K562 (cell line): ENCODE measurements around the gene SPATA25. TPM values are rescaled to one million over a fixed set of nuclear protein-coding genes. Genes with fewer than 3 reads are reported as not detected.

Experiments
- ARID2 ChIP-seq: fragments of 450-650 bp; IDR thresholded peaks from 2 replicates; pipeline ENCODE4 v1.6.1; 2017; ENCODE audit warnings: antibody characterized with exemption, mild to moderate bottlenecking
- DPF2 ChIP-seq: fragments of 450-650 bp; IDR thresholded peaks from 2 replicates; pipeline ENCODE4 v1.6.1; 2016
- ELF4 ChIP-seq: fragments of 450-650 bp; formaldehyde crosslinking; IDR thresholded peaks from 2 replicates; pipeline ENCODE4 v1.4.0; 2022; ENCODE audit warnings: missing genetic modification characterization
- FOXK1 ChIP-seq: sonication (generic); formaldehyde crosslinking; IDR thresholded peaks from 2 replicates; pipeline ENCODE4 v1.8.0; 2022; ENCODE audit warnings: missing genetic modification reagents, mild to moderate bottlenecking, borderline replicate concordance
- GABPB1 ChIP-seq: sonication (generic); formaldehyde crosslinking; IDR thresholded peaks from 2 replicates; pipeline ENCODE4 v1.8.0; 2022; ENCODE audit warnings: mild to moderate bottlenecking, missing genetic modification reagents
- KLF13 ChIP-seq: fragments of 450-650 bp; IDR thresholded peaks from 2 replicates; pipeline ENCODE4 v1.6.1; 2016; ENCODE audit warnings: missing genetic modification characterization, low read depth, mild to moderate bottlenecking, missing compliant biosample characterization, moderate library complexity, borderline replicate concordance
- POLR2G ChIP-seq: fragments of 200-400 bp; formaldehyde crosslinking; IDR thresholded peaks from 2 replicates; pipeline ENCODE4 v1.6.1; 2017; ENCODE audit warnings: low read depth, mild to moderate bottlenecking, antibody characterized with exemption, low read length, moderate library complexity
- RBBP5 ChIP-seq: fragments of 200-600 bp; sonication (generic); IDR thresholded peaks from 2 replicates; pipeline ENCODE4 v1.6.1; 2012; ENCODE audit warnings: borderline replicate concordance, mild to moderate bottlenecking, low read length, control low read depth, inconsistent platforms; ENCODE audit not compliant: insufficient read depth, poor library complexity, severe bottlenecking
- SAFB ChIP-seq: fragments of 200-400 bp; formaldehyde crosslinking; IDR thresholded peaks from 2 replicates; pipeline ENCODE4 v1.6.1; 2017; ENCODE audit warnings: low read depth, low read length, borderline replicate concordance
- SAP30 ChIP-seq: fragments of 200-600 bp; sonication (generic); IDR thresholded peaks from 2 replicates; pipeline ENCODE4 v1.6.1; 2012; ENCODE audit warnings: borderline replicate concordance, low read depth, mild to moderate bottlenecking, moderate library complexity, low read length, control low read depth, inconsistent platforms; ENCODE audit not compliant: insufficient read depth, poor library complexity, severe bottlenecking
- SMAD1 ChIP-seq: fragments of 150-350 bp; IDR thresholded peaks from 2 replicates; pipeline ENCODE4 v1.6.1; 2014; ENCODE audit warnings: low read length, low read depth; ENCODE audit not compliant: partially characterized antibody
- SMAD2 ChIP-seq: fragments of 150-350 bp; IDR thresholded peaks from 2 replicates; pipeline ENCODE4 v1.6.1; 2014; ENCODE audit warnings: low read depth, mild to moderate bottlenecking, low read length
- SMARCB1 ChIP-seq: IDR thresholded peaks from 2 replicates; pipeline ENCODE4 v1.6.1; 2011; ENCODE audit warnings: improper control_type of control experiment, low read depth; ENCODE audit not compliant: insufficient read length
- SP2 ChIP-seq: IDR thresholded peaks from 2 replicates; pipeline ENCODE4 v1.6.1; 2011; ENCODE audit warnings: mild to moderate bottlenecking, low read depth, low read length, moderate library complexity; ENCODE audit not compliant: poor library complexity, severe bottlenecking; ENCODE audit errors: extremely low read depth
- TAF15 ChIP-seq: fragments of 200-400 bp; formaldehyde crosslinking; IDR thresholded peaks from 2 replicates; pipeline ENCODE4 v1.6.1; 2017; ENCODE audit warnings: mild to moderate bottlenecking, low read depth, low read length, moderate library complexity
- ZNF583 ChIP-seq: fragments of 250-450 bp; sonication (Bioruptor Pico); IDR thresholded peaks from 2 replicates; pipeline ENCODE4 v1.4.0; 2020
- polyA plus RNA-seq, 8 experiments: library from polyadenylated mRNA; depleted of rRNA in 4 of 8; stranded (reverse) in 5 of 8; unstranded in 3 of 8; fragments of >200 nt; fragmentation: Nextera tagmentation in 2 of 8; fragmentation: Illumina TruSeq in 1 of 8; extraction: Ambion mirVana in 2 of 8; extraction: Trizol in 1 of 8; gene quantifications; 2 replicates each; pipeline versions ENCODE4 v1.2.1 to v1.2.3, GENCODE V29; 2011 to 2014; ENCODE audit warnings: inconsistent platforms in 1 of 8, missing spikeins in 1 of 8
- total RNA-seq, 7 experiments: library from RNA; depleted of rRNA in 6 of 7; stranded (reverse); fragments of >200 nt in 6 of 7; fragmentation: Illumina TruSeq in 2 of 7; extraction: Trizol in 2 of 7; gene quantifications; 2 replicates each; pipeline versions ENCODE4 v1.2.1 to v1.2.3, GENCODE V29; 2011 to 2021; ENCODE audit warnings: low replicate concordance in 1 of 7
- TF ChIP-seq, protein P1 (sequence below): sonication (generic); formaldehyde crosslinking; IDR thresholded peaks from 2 replicates; pipeline ENCODE4 v1.8.0; 2022; ENCODE audit warnings: missing genetic modification reagents, mild to moderate bottlenecking, borderline replicate concordance
- TF ChIP-seq, protein P2 (sequence below): fragments of 450-650 bp; IDR thresholded peaks from 2 replicates; pipeline ENCODE4 v1.6.1; 2017; ENCODE audit warnings: antibody characterized with exemption, mild to moderate bottlenecking
- TF ChIP-seq, protein P3 (sequence below), 2 experiments: fragments of 450-650 bp in 1 of 2; sonication (generic) in 1 of 2; formaldehyde crosslinking in 1 of 2; IDR thresholded peaks in 1 of 2; conservative IDR thresholded peaks in 1 of 2; 2 replicates each; pipeline versions ENCODE4 v1.6.1 to v1.8.1; 2016 to 2023; ENCODE audit warnings: mild to moderate bottlenecking in 2 of 2, moderate library complexity in 2 of 2, inconsistent platforms in 1 of 2, missing genetic modification reagents in 1 of 2

SPATA25 gene
- total and polyA plus RNA-seq, 9 of the 15 experiments (the other 6 are each of a cell fraction or from before 2014, with no cell fraction given) = 0.21 to 0.95 (median 0.53) TPM; not detected in 3

DNA sequence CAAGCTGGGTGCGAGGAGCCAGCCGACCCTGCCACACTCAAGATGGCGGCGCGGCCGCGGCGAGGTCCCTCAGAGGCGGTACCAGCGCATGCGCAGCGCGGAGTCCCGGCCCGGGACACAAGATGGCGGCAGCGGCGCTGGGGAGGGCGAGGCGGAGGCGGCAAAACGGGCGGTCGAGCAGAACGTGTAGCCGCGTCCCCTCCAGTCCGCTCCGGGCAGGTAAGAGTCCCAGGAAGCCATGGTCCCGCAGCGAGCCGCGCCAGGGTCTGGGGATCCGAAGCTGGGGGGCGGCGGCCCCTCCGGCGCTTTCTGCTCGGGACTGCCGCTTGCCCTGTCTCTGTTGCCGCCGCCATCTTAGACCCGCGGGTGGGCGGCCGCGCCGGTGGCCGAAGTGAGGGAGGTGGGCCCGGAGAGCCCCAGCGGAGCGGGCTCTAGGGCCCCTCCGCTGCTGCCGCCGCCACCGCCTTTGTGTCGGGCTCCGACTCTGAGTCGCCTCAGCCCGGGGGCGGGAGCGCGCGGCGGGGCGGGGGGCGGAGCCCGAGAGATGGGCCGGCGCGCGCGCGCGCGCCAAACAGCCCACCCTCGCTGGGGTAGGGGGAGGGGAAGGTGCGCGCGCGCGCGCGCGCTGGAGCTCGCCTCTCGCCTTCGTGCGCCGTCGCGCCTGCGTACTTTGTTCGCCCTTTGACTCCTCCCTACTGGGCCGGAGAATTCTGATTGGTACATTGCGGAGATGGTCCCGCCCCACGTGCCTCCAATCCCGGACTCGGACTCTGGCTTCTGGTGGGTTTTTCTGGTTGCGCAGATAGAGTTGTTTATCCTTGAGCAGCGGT is 47.4 kb upstream of the SPATA25 start, which contains the start of gene PCIF1 (continued):
- TF ChIP-seq, protein P1, sequence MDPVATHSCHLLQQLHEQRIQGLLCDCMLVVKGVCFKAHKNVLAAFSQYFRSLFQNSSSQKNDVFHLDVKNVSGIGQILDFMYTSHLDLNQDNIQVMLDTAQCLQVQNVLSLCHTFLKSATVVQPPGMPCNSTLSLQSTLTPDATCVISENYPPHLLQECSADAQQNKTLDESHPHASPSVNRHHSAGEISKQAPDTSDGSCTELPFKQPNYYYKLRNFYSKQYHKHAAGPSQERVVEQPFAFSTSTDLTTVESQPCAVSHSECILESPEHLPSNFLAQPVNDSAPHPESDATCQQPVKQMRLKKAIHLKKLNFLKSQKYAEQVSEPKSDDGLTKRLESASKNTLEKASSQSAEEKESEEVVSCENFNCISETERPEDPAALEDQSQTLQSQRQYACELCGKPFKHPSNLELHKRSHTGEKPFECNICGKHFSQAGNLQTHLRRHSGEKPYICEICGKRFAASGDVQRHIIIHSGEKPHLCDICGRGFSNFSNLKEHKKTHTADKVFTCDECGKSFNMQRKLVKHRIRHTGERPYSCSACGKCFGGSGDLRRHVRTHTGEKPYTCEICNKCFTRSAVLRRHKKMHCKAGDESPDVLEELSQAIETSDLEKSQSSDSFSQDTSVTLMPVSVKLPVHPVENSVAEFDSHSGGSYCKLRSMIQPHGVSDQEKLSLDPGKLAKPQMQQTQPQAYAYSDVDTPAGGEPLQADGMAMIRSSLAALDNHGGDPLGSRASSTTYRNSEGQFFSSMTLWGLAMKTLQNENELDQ (CRISPR knock-in tag) = no peak
- TF ChIP-seq RBBP5 = peak; percentile 93
- no peak for TF ChIP-seq SMARCB1
- TF ChIP-seq TAF15 = no peak
- no peak for TF ChIP-seq ZNF583 (CRISPR knock-in tag)
- peak; percentile 68; the same call in 1 of the 2 replicates for TF ChIP-seq KLF13
- TF ChIP-seq SAP30 = no peak
- TF ChIP-seq, protein P2, sequence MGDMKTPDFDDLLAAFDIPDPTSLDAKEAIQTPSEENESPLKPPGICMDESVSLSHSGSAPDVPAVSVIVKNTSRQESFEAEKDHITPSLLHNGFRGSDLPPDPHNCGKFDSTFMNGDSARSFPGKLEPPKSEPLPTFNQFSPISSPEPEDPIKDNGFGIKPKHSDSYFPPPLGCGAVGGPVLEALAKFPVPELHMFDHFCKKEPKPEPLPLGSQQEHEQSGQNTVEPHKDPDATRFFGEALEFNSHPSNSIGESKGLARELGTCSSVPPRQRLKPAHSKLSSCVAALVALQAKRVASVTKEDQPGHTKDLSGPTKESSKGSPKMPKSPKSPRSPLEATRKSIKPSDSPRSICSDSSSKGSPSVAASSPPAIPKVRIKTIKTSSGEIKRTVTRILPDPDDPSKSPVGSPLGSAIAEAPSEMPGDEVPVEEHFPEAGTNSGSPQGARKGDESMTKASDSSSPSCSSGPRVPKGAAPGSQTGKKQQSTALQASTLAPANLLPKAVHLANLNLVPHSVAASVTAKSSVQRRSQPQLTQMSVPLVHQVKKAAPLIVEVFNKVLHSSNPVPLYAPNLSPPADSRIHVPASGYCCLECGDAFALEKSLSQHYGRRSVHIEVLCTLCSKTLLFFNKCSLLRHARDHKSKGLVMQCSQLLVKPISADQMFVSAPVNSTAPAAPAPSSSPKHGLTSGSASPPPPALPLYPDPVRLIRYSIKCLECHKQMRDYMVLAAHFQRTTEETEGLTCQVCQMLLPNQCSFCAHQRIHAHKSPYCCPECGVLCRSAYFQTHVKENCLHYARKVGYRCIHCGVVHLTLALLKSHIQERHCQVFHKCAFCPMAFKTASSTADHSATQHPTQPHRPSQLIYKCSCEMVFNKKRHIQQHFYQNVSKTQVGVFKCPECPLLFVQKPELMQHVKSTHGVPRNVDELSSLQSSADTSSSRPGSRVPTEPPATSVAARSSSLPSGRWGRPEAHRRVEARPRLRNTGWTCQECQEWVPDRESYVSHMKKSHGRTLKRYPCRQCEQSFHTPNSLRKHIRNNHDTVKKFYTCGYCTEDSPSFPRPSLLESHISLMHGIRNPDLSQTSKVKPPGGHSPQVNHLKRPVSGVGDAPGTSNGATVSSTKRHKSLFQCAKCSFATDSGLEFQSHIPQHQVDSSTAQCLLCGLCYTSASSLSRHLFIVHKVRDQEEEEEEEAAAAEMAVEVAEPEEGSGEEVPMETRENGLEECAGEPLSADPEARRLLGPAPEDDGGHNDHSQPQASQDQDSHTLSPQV = no peak; the same call in 1 of the 2 replicates
- no peak for TF ChIP-seq SMAD2
- peak; percentile 77 for TF ChIP-seq SMAD1
- TF ChIP-seq SAFB = 0 out of 2 replicates have a peak, but pooled peaks have one; percentile 20
- TF ChIP-seq ELF4 (CRISPR knock-in tag) = no peak
- no peak for TF ChIP-seq FOXK1
- TF ChIP-seq ARID2 = no peak
- TF ChIP-seq POLR2G = peak; percentile 97
- peak; percentile 74 for TF ChIP-seq GABPB1
- TF ChIP-seq, protein P3, sequence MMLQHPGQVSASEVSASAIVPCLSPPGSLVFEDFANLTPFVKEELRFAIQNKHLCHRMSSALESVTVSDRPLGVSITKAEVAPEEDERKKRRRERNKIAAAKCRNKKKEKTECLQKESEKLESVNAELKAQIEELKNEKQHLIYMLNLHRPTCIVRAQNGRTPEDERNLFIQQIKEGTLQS (IDR thresholded peaks at IDR 0.05) = no peak
- TF ChIP-seq, protein P3 (CRISPR knock-in tag; conservative IDR thresholded peaks at IDR 0.05) = no peak
- no peak for TF ChIP-seq DPF2
- TF ChIP-seq SP2 = peak; percentile 59
